K562 (cell line): ENCODE data around the gene EPM2A. TPM values are rescaled to one million over a fixed set of nuclear protein-coding genes. Genes with fewer than 3 reads are reported as not detected.

Experiments
- ASH1L ChIP-seq: fragments of 450-650 bp; IDR thresholded peaks from 2 replicates; pipeline ENCODE4 v1.6.1; 2018; ENCODE audit warnings: borderline replicate concordance, mild to moderate bottlenecking, low read depth; ENCODE audit not compliant: partially characterized antibody
- BACH1 ChIP-seq: fragments of 200-800 bp; sonication (Bioruptor generic); IDR thresholded peaks from 2 replicates; pipeline ENCODE4 v1.6.1; 2016; ENCODE audit warnings: missing genetic modification characterization, missing compliant biosample characterization
- CCNT2 ChIP-seq: IDR thresholded peaks from 2 replicates; pipeline ENCODE4 v1.6.1; 2011; ENCODE audit warnings: borderline replicate concordance, low read depth, mild to moderate bottlenecking, moderate library complexity, mixed read lengths, low read length; ENCODE audit not compliant: insufficient read length; ENCODE audit errors: extremely low read depth
- CREB1 ChIP-seq, 2 experiments: sonication (generic) in 1 of 2; formaldehyde crosslinking in 1 of 2; IDR thresholded peaks; 2 replicates each; pipeline versions ENCODE4 v1.6.1 to v1.8.0; 2012 to 2022; ENCODE audit warnings: inconsistent platforms in 1 of 2, mild to moderate bottlenecking in 1 of 2, missing genetic modification reagents in 1 of 2, moderate library complexity in 1 of 2
- ETS2 ChIP-seq: IDR thresholded peaks from 2 replicates; pipeline ENCODE4 v1.6.1; 2016; ENCODE audit warnings: borderline replicate concordance, missing genetic modification characterization, mild to moderate bottlenecking, moderate library complexity, missing compliant biosample characterization; ENCODE audit not compliant: poor library complexity, severe bottlenecking
- ETV5 ChIP-seq: sonication (generic); formaldehyde crosslinking; IDR thresholded peaks from 2 replicates; pipeline ENCODE4 v1.4.0; 2020; ENCODE audit warnings: low read depth, mild to moderate bottlenecking, missing genetic modification reagents
- LCOR ChIP-seq: sonication (generic); formaldehyde crosslinking; IDR thresholded peaks from 2 replicates; pipeline ENCODE4 v1.8.0; 2022; ENCODE audit warnings: mild to moderate bottlenecking, missing genetic modification reagents
- NR2C1 ChIP-seq, 2 experiments: fragments of 450-650 bp; IDR thresholded peaks; 2 replicates each; pipeline ENCODE4 v1.6.1; 2017; ENCODE audit warnings: mild to moderate bottlenecking in 2 of 2, antibody characterized with exemption in 1 of 2, inconsistent platforms in 1 of 2, missing compliant biosample characterization in 1 of 2, missing genetic modification characterization in 1 of 2
- RBM39 ChIP-seq: fragments of 200-400 bp; formaldehyde crosslinking; optimal IDR thresholded peaks from 2 replicates; pipeline ENCODE3; 2018; ENCODE audit warnings: low read depth, low read length
- SREBF2 ChIP-seq: sonication (generic); formaldehyde crosslinking; IDR thresholded peaks from 2 replicates; pipeline ENCODE4 v1.4.0; 2020; ENCODE audit warnings: mild to moderate bottlenecking, missing genetic modification reagents
- TCF7 ChIP-seq: sonication (generic); IDR thresholded peaks from 2 replicates; pipeline ENCODE4 v1.6.1; 2016; ENCODE audit warnings: antibody characterized with exemption, borderline replicate concordance
- ZFP36 ChIP-seq: fragments of 150-350 bp; IDR thresholded peaks from 2 replicates; pipeline ENCODE4 v1.6.1; 2018; ENCODE audit warnings: low read length, low read depth; ENCODE audit not compliant: partially characterized antibody
- ZNF384 ChIP-seq: IDR thresholded peaks from 2 replicates; pipeline ENCODE4 v1.6.1; 2012; ENCODE audit warnings: low read depth, low read length, improper control_type of control experiment
- ZNF696 ChIP-seq: fragments of 250-450 bp; sonication (Bioruptor Pico); conservative IDR thresholded peaks from 2 replicates; pipeline ENCODE4 v1.4.0; 2020; ENCODE audit warnings: mild to moderate bottlenecking, moderate library complexity
- polyA plus RNA-seq, 8 experiments: library from polyadenylated mRNA; depleted of rRNA in 4 of 8; stranded (reverse) in 5 of 8; unstranded in 3 of 8; fragments of >200 nt; fragmentation: Nextera tagmentation in 2 of 8; fragmentation: Illumina TruSeq in 1 of 8; extraction: Ambion mirVana in 2 of 8; extraction: Trizol in 1 of 8; gene quantifications; 2 replicates each; pipeline versions ENCODE4 v1.2.1 to v1.2.3, GENCODE V29; 2011 to 2014; ENCODE audit warnings: inconsistent platforms in 1 of 8, missing spikeins in 1 of 8
- total RNA-seq, 7 experiments: library from RNA; depleted of rRNA in 6 of 7; stranded (reverse); fragments of >200 nt in 6 of 7; fragmentation: Illumina TruSeq in 2 of 7; extraction: Trizol in 2 of 7; gene quantifications; 2 replicates each; pipeline versions ENCODE4 v1.2.1 to v1.2.3, GENCODE V29; 2011 to 2021; ENCODE audit warnings: low replicate concordance in 1 of 7
- TF ChIP-seq, protein P1 (sequence below): fragments of 450-650 bp; formaldehyde crosslinking; IDR thresholded peaks from 2 replicates; pipeline ENCODE4 v1.4.0; 2022; ENCODE audit warnings: missing genetic modification characterization
- TF ChIP-seq, protein P2 (sequence below), 2 experiments: IDR thresholded peaks; 2 replicates each; pipeline ENCODE4 v1.6.1; 2012; ENCODE audit warnings: improper control_type of control experiment in 2 of 2, low read depth in 2 of 2, low read length in 2 of 2, borderline replicate concordance in 1 of 2
- TF ChIP-seq, protein P3 (sequence below): fragments of 450-650 bp; formaldehyde crosslinking; IDR thresholded peaks from 2 replicates; pipeline ENCODE4 v1.4.0; 2022; ENCODE audit warnings: missing genetic modification characterization
- TF ChIP-seq, protein P4 (sequence below): fragments of 450-650 bp; IDR thresholded peaks from 2 replicates; pipeline ENCODE4 v1.6.1; 2016; ENCODE audit warnings: low read depth, mild to moderate bottlenecking, moderate library complexity
- TF ChIP-seq, protein P5 (sequence below): sonication (generic); formaldehyde crosslinking; IDR thresholded peaks from 2 replicates; pipeline ENCODE4 v1.9.0; 2022; ENCODE audit warnings: mild to moderate bottlenecking, missing genetic modification reagents

The EPM2A gene
- total and polyA plus RNA-seq, 9 of the 15 experiments (the other 6 are each of a cell fraction or from before 2014, with no cell fraction given), result 0.35 to 5.3 (median 2.5) TPM

DNA sequence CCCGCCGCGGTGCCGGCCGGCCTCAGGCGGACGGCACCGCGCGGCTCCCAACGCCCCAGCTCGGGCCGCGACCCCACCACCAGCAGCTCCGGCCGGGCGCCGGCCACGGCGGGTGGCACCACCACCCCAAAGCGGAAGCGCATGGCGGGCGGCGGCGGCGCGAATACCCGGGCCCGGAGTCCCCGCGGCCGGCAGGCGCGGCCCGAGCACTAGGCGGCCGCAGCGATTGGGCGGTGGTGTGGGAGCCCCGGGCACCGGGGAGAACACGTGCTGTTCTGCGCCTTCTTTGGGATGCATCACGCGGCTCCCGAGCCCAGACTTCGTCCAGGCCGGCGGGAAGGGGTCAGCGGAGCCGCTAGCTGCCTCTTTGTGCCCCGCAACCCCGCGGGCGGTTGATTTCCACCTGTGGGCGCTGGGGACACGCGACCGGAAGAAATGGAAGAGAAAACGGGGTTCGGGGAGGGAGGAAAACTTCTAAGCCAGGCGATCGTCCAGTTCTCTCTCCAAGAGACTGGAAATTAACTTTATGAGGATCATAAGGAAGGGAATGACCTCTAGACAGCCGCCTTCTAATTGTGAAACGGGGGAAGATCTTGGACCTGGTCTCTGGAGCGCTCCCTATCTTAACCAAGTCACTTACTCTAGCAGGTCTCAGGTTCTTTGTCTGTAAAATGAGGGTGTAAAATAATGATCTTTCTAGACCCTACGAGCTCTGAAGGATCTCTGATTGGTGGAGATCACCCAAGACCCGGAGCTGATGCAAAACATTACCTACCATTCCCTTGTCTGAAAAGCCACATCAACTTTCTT is at the start of gene EPM2A (continued):
- TF ChIP-seq, protein P1, sequence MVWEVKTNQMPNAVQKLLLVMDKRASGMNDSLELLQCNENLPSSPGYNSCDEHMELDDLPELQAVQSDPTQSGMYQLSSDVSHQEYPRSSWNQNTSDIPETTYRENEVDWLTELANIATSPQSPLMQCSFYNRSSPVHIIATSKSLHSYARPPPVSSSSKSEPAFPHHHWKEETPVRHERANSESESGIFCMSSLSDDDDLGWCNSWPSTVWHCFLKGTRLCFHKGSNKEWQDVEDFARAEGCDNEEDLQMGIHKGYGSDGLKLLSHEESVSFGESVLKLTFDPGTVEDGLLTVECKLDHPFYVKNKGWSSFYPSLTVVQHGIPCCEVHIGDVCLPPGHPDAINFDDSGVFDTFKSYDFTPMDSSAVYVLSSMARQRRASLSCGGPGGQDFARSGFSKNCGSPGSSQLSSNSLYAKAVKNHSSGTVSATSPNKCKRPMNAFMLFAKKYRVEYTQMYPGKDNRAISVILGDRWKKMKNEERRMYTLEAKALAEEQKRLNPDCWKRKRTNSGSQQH, result no peak; the same call in 1 of the 2 replicates
- no peak for TF ChIP-seq TCF7
- TF ChIP-seq, protein P2, sequence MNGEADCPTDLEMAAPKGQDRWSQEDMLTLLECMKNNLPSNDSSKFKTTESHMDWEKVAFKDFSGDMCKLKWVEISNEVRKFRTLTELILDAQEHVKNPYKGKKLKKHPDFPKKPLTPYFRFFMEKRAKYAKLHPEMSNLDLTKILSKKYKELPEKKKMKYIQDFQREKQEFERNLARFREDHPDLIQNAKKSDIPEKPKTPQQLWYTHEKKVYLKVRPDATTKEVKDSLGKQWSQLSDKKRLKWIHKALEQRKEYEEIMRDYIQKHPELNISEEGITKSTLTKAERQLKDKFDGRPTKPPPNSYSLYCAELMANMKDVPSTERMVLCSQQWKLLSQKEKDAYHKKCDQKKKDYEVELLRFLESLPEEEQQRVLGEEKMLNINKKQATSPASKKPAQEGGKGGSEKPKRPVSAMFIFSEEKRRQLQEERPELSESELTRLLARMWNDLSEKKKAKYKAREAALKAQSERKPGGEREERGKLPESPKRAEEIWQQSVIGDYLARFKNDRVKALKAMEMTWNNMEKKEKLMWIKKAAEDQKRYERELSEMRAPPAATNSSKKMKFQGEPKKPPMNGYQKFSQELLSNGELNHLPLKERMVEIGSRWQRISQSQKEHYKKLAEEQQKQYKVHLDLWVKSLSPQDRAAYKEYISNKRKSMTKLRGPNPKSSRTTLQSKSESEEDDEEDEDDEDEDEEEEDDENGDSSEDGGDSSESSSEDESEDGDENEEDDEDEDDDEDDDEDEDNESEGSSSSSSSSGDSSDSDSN (IDR thresholded peaks at IDR 0.05; ENCODE audit: borderline replicate concordance in 1 of 2, low read depth in 2 of 2, low read length in 2 of 2), result peak; percentile 14 to 18; a peak in 2 of 4 replicates
- TF ChIP-seq BACH1 (tag), result no peak
- TF ChIP-seq, protein P3, sequence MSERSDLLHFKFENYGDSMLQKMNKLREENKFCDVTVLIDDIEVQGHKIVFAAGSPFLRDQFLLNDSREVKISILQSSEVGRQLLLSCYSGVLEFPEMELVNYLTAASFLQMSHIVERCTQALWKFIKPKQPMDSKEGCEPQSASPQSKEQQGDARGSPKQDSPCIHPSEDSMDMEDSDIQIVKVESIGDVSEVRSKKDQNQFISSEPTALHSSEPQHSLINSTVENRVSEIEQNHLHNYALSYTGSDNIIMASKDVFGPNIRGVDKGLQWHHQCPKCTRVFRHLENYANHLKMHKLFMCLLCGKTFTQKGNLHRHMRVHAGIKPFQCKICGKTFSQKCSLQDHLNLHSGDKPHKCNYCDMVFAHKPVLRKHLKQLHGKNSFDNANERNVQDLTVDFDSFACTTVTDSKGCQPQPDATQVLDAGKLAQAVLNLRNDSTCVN (CRISPR knock-in tag), result no peak
- TF ChIP-seq ZNF696 (CRISPR knock-in tag), result no peak
- no peak; the same call in 1 of the 2 replicates for TF ChIP-seq ZNF384
- TF ChIP-seq, protein P4, sequence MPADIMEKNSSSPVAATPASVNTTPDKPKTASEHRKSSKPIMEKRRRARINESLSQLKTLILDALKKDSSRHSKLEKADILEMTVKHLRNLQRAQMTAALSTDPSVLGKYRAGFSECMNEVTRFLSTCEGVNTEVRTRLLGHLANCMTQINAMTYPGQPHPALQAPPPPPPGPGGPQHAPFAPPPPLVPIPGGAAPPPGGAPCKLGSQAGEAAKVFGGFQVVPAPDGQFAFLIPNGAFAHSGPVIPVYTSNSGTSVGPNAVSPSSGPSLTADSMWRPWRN, result no peak
- TF ChIP-seq LCOR, result peak; percentile 35; the same call in 1 of the 2 replicates
- TF ChIP-seq CREB1 (IDR thresholded peaks at IDR 0.05), result no peak
- no peak for TF ChIP-seq CREB1 (CRISPR knock-in tag; IDR thresholded peaks at IDR 0.05)
- no peak for TF ChIP-seq NR2C1 (IDR thresholded peaks at IDR 0.05)
- TF ChIP-seq NR2C1 (tag; IDR thresholded peaks at IDR 0.05), result 0 out of 2 replicates have a peak, but pooled peaks have one; percentile 11
- TF ChIP-seq ETS2, result no peak
- no peak for TF ChIP-seq ASH1L
- no peak for TF ChIP-seq ETV5 (CRISPR knock-in tag)
- no peak for TF ChIP-seq RBM39
- peak; percentile 82 for TF ChIP-seq CCNT2
- no peak for TF ChIP-seq ZFP36
- 0 out of 2 replicates have a peak, but pooled peaks have one; percentile 70 for TF ChIP-seq SREBF2 (CRISPR knock-in tag)
- TF ChIP-seq, protein P5, sequence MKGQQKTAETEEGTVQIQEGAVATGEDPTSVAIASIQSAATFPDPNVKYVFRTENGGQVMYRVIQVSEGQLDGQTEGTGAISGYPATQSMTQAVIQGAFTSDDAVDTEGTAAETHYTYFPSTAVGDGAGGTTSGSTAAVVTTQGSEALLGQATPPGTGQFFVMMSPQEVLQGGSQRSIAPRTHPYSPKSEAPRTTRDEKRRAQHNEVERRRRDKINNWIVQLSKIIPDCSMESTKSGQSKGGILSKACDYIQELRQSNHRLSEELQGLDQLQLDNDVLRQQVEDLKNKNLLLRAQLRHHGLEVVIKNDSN (CRISPR knock-in tag), result peak; percentile 80
